ENCODE measurements around the gene AGBL5. TPM values are rescaled to one million over a fixed set of nuclear protein-coding genes. Genes with fewer than 3 reads are reported as not detected.
A peak's percentile ranks its signal among the peaks of the same experiment; 100 is the strongest.

Gene AGBL5
- total and polyA plus RNA-seq, 2 of the 13 experiments (the other 11 are each of a cell fraction or from before 2014, with no cell fraction given): 55.9 to 73.3 TPM

DNA sequence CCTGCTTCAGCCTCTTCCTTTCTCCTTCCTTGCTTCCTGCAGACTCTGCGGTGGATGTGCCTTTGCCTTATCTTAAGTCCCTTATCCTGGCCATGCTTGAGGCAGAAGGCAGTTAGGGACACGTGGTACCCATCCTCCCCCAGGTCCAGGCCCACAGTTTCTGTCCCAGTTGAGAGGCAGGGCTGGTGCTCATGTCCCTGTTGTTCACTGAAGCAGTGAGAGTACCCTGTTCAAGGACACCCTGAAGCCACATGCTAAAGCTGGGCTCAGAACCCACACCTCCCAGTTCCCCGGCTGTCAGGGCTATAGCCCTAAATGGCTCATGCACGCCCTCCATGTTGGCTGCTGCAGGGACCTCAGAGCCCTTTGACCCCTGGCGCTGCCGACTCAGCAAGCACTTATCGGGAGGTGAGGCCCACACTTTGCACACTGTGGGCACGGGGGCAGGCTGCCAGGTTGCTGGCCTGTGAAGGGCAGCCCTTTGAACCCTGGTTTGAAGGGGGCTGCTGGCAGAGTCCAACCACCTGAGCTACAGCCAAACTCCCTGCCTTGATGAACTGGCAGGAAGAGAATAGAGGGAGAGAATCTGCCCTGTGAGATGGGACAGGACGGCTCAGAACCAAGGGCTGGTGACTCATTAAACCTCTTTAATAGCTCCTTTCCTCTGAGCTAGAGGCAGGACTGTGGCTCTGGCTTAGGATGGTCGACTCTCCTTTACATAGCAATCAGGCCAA is 41.4 kb downstream of the AGBL5 start (continued):
- TF ChIP-seq EP300 (IDR thresholded peaks at IDR 0.05; ENCODE audit: low read depth in 2 of 2, low read length in 2 of 2): peak; percentile 14 to 81; a peak in 2 of 4 replicates
- TF ChIP-seq EP300 (CRISPR knock-in tag; IDR thresholded peaks at IDR 0.05; ENCODE audit: borderline replicate concordance): peak; percentile 47; the same call in 1 of the 2 replicates
- TF ChIP-seq ZNF580 (CRISPR knock-in tag; IDR thresholded peaks at IDR 0.05; ENCODE audit: borderline replicate concordance, low read depth): no peak; the same call in 1 of the 2 replicates
- TF ChIP-seq POLR2G (IDR thresholded peaks at IDR 0.05; ENCODE audit: low read depth, low read length): peak; percentile 67
- TF ChIP-seq KIAA2018 (CRISPR knock-in tag; IDR thresholded peaks at IDR 0.05; ENCODE audit: borderline replicate concordance): no peak; the same call in 1 of the 2 replicates
- TF ChIP-seq KDM5A (IDR thresholded peaks at IDR 0.05; ENCODE audit: borderline replicate concordance, low read length): no peak
- TF ChIP-seq ZNF451 (CRISPR knock-in tag; IDR thresholded peaks at IDR 0.05): peak; percentile 86; the same call in 1 of the 2 replicates
- TF ChIP-seq ZNF891 (CRISPR knock-in tag; IDR thresholded peaks at IDR 0.05): no peak
- TF ChIP-seq REPIN1 (CRISPR knock-in tag; IDR thresholded peaks at IDR 0.05; ENCODE audit: borderline replicate concordance, low read depth): peak; percentile 94; the same call in 1 of the 2 replicates
- TF ChIP-seq ZNF136 (CRISPR knock-in tag; IDR thresholded peaks at IDR 0.05; ENCODE audit: low read depth): peak; percentile 53; the same call in 1 of the 2 replicates
- TF ChIP-seq ZNF205 (CRISPR knock-in tag; IDR thresholded peaks at IDR 0.05): peak; percentile 84
- TF ChIP-seq STAG1 (CRISPR knock-in tag; IDR thresholded peaks at IDR 0.05): peak; percentile 27
- TF ChIP-seq RORA (CRISPR knock-in tag; IDR thresholded peaks at IDR 0.05): no peak
- TF ChIP-seq ZNF292 (CRISPR knock-in tag; IDR thresholded peaks at IDR 0.05; ENCODE audit: borderline replicate concordance, low read depth): peak; percentile 89; the same call in 1 of the 2 replicates
- TF ChIP-seq SP4 (CRISPR knock-in tag; IDR thresholded peaks at IDR 0.05): 0 out of 2 replicates have a peak, but pooled peaks have one; percentile 52
- TF ChIP-seq GMEB2 (CRISPR knock-in tag; IDR thresholded peaks at IDR 0.05; ENCODE audit: low read depth): no peak
- TF ChIP-seq, protein P1, sequence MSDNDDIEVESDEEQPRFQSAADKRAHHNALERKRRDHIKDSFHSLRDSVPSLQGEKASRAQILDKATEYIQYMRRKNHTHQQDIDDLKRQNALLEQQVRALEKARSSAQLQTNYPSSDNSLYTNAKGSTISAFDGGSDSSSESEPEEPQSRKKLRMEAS (IDR thresholded peaks at IDR 0.05): peak; percentile 92
- TF ChIP-seq, protein P2, sequence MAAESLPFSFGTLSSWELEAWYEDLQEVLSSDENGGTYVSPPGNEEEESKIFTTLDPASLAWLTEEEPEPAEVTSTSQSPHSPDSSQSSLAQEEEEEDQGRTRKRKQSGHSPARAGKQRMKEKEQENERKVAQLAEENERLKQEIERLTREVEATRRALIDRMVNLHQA (CRISPR knock-in tag; IDR thresholded peaks at IDR 0.05): no peak
- TF ChIP-seq NFATC3 (CRISPR knock-in tag; IDR thresholded peaks at IDR 0.05): no peak

All from HepG2 (cell line).